Germinal center (tissue), 1 donor: Measurements from ENCODE around the gene KCNAB2.
A peak's percentile ranks its signal among the peaks of the same experiment; 100 is the strongest.

Experiments
- DNase-seq: peaks from one replicate; pipeline ENCODE4 v3.0.0; 2012; ENCODE audit warnings: mixed read lengths, low spot score

Gene KCNAB2

DNA sequence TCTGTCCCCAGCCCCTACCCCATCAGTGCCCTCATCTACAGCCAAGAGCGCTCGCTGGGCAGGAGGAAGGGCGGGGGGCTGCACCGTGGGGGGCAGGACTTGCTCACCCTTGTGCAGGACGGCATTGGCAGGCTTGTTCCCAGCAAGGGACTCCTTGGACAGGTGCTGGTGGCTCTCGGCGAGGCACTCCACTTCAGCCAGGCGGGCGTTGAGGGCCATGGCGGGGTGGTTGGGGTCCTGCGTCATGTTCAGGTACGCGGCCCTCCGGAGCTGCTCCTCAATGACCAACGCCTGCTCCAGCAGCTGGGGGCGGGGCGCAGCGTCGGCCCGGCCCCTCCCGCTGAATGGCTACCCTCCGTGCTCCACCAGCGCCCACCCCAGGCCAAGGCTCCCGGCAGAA, 64.0 kb downstream of the KCNAB2 start:
- no peak for DNase-seq

- DNase-seq = no peak
Observed at GRCh38 chr1:6110326-6110725, 64.6 kb downstream of the KCNAB2 start.

GRCh38 chr1:6111571-6111970, 65.9 kb downstream of the KCNAB2 start:
- DNase-seq = no peak

DNA sequence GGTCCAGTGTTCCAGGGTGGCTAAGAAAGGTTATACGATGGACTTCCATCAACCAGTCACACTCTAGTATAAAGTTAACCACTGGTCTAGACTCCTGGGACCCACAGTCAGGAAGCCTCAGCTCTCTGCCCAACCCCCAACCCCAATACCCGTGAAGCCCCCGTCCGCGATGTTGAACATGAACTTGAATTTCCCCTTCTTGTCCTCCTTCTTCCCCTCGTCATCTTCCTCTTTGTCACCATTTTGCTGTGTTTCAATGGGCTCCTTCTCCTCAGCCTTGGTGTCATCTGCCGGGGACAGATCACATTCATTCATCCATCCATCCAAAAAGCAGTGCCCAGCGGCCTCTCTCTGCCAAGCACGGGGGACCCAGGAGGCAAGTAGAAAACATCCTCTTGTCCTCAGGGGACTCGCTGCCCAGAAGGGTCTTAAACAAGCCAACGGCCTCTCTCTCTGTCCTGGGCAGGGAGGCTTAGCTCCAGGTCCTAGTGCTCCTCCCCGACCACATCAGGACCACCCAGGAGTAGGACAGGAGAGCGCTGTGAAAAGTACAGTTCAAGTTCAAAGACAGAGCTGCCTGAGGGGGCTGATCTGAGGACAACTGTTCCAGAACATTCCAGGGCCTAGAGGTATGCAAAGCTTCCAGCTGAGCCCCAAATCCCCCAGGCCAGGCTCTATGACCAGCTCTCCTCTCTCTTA, 66.5 kb downstream of the KCNAB2 start:
- no peak for DNase-seq

GRCh38 chr1:6112690-6113005, 67.0 kb downstream of the KCNAB2 start:
- no peak for DNase-seq

DNA sequence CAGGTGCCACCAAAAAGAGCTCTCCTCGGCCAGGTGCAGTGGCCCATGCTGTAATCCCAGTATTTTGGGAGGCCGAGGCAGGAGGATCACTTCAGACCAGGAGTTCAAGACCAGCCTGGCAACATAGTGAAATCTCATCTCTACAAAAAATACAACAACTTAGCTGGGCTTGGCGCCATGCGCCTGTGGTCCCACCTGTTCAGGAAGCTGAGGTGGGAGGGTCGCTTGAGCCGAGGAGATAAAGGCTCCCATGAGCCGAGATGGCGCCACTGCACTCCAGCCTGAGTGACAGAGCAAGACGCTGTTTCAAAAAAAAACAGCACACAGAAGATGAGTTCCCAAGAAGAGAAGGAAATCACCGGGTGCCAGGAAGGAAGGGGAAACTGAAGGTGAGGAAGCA, 67.4 kb downstream of the KCNAB2 start:
- DNase-seq = no peak

DNA sequence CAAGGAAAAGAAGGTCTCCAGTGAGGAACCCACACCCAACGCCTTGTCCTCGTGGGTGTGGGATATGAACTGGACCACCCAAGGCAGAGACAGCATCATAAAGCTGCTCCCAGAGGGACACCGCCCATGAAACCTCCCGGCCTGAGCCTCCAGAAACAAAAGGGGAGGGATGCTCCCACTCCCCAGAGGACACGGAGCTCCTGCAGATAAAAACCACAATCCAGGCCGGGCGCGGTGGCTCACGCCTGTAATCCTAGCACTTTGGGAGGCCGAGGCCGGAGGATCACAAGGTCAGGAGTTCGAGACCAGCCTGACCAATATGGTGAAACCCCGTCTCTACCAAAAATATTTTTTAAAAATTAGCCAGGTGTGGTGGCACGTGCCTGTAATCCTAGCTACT, 68.1 kb downstream of the KCNAB2 start:
- no peak for DNase-seq

- DNase-seq = no peak
Observed at GRCh38 chr1:6116137-6116536, 70.4 kb downstream of the KCNAB2 start.

- no peak for DNase-seq
Observed at GRCh38 chr1:6117064-6117463, 71.4 kb downstream of the KCNAB2 start.

DNA sequence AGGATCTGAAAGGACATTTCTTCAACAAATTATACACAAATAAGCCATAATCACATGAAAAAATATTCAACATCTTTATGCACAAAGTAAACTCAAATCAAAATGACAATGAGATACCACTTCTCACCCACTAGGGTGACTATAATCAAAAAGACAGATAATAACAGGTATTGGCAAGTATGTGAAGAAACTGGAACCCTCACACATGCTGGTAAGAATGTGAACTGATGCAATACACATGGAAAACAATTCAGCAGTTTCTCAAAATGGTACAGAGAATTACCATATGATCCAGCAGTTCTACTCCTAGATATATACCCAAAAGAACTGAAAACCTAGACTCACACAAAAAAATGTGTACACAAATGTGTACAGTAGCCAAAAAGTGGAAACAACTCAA, 71.9 kb downstream of the KCNAB2 start:
- DNase-seq = no peak

DNA sequence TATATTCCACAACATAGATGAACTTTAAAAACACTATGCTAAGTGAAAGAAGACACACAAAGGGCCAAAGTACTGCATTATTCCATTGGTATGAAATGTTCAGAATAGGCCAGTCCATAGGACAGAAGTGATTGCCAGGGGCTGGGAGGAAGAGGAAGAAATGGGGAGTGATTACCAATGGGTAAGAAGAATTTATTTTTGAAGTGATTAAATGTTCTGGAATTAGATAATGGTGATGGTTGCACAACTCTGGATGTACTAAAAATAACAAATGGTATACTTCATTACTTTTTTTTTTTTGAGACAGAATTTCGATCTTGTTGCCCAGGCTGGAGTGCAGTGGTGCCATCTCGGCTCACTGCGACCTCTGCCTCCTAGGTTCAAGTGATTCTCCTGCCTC, 72.7 kb downstream of the KCNAB2 start:
- DNase-seq = no peak

DNA sequence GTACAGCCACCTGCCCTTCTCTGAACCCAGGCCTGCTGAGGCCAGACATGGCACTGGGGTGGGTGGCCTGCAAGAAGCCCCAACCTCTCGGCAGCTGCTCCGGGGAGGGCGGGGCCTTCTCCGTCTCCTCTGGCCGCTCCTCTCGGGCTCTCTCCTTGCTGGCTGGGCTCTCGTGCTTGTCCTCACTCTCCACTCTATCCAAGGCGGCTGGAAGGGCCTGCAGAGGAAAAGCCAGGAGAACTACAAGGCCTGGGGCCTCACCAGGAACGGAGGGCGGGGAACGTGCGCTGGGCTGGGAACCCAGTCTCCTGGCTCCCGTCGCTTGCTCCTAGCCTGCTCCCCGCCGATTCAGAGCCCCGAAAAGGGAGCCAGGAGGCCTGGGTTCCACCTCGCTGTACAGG, 75.3 kb downstream of the KCNAB2 start:
- DNase-seq = no peak

DNA sequence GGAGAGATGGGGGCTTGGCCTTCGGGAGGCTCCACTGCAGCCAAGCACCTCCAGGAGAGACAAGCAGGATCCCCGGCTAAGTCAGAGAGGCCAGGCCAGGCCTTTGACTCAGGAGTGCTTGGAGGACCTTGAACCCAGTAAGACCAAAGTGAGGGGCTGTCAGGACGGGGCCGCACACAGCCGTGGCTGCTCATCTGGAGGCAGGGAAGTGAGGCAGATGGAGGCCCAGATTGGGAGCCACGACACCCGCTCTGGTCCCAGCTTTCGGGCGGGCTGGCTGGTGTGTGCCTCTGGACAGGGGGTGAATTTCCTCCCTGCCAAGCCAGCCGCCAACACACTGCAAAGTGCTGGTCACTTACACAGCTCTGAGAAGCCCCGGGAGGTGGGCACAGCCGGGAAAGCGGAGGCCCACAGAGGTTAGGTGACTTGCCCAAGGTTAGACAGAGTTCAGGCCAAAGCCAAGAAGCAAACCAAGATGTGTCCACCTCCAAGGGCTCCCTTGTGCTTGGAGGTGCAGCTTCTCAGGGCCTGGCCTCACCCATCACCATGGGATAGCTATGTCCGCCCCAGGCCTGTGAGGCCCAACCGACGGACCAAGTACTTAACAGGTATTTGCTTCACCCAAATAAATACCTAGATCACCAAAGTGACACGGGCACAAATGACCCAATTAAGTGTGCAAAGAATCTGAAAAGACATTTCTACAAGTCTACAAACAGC, 76.1 kb downstream of the KCNAB2 start:
- no peak for DNase-seq

GRCh38 chr1:6123083-6123482, 77.4 kb downstream of the KCNAB2 start:
- DNase-seq = no peak

DNA sequence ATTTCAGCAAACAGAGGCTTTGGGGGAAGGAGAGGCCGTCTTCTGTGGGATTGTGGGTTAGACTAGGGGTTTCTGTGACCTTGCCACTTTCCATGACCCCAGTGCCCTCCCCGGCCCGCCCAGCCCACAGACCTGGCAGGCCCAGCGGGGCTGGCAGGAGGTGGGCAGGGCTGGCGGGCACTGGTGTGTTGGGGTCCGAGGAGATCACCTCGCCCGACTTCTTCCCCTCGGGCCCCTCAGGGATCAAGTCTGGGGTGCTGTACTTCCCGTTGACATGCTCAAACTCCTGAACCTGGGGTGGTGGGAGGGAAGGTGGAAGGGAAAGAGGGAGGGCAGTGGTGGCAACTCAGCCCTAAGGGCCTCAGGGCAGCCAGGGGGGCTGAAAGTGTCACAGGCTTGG, 78.1 kb downstream of the KCNAB2 start:
- no peak for DNase-seq

DNA sequence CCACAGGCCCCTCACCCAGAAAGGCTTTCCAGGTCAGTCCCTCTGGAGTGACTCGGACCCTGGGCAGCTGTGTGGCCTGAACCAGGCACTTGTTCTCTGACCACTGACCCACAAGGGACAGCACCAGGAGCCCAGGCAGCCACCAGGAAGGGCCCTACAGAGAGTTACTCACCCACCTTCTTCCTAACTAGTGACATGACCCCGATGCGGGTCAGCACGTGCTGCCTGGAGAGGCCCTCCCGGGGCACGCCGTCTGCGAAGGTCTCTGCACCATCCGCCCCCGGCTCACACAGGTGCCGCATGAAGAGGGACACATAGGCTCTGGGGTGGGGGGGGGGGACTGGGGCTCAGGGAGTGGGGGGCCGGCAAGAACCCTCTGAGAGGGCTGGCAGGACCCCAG, 78.7 kb downstream of the KCNAB2 start:
- no peak for DNase-seq

DNA sequence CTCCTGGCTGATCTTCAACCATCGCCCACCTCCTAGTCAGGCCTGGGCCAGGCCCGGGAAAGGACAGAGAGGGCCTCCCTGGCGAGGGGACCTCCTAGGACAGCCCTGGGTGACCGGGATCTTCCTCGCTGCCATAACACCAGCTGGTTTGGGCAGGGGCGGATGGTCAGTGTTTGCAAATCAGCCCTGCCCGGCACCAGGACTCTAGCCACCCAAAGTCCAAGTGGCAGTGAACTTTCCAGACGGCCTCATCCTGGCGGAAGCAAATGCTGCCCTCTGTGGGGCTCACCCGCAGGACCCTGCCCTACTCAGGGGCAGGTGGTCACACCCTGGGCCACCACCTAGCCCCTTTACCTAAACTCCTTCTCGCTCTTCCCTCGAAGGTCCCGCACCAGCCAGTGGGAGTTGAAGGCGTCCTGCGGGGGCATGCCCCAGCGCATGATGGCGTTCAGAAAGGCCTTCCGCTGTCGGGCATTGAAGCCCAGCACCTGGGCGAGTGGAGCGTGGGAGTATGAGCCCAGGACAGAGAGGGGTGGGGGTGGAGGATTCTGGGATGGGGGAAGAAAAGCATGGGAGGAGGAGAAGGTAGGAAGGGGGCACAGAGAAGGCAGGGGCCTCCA, 79.2 kb downstream of the KCNAB2 start:
- DNase-seq = no peak

- DNase-seq = no peak
Observed at GRCh38 chr1:6125366-6125765, 79.7 kb downstream of the KCNAB2 start.

DNA sequence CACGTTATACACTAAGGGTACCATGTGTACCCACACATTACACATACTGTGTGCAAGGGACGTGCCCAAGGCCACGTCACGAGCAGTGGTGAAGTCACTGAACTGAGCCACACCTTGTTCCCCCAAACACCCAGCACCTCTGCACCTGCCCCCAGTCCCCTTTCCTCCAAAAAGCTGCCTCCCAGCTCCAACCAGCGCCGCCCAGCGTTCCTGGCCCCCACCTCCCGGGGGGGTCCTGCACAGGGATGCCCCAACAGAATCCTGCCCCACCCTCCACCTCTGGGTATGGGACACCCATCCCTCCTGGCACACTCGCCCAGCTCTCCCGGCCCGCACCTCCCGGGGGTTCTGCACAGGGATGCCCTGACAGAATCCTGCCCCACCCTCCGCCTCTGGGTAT, 80.3 kb downstream of the KCNAB2 start:
- DNase-seq = no peak

- no peak for DNase-seq
Observed at GRCh38 chr1:6126521-6127067, 80.9 kb downstream of the KCNAB2 start.

- DNase-seq = peak; percentile 88
Observed at GRCh38 chr1:6127587-6128163, 82.0 kb downstream of the KCNAB2 start.

GRCh38 chr1:6128276-6129081, 82.8 kb downstream of the KCNAB2 start:
- no peak for DNase-seq
